Sigmoid colon (tissue), 3 donors: ENCODE results near the gene PLXNA4.

Experiments
- CTCF ChIP-seq, 4 experiments: fragments of 450-650 bp in 3 of 4; fragments of 200-600 bp in 1 of 4; IDR thresholded peaks; one replicate each; pipeline ENCODE4 v1.5.1; 2016 to 2019; ENCODE audit warnings: antibody characterized with exemption in 4 of 4, mild to moderate bottlenecking in 3 of 4, moderate library complexity in 2 of 4
- POLR2A ChIP-seq, 2 donors: fragments of 450-650 bp; IDR thresholded peaks; one replicate each; pipeline ENCODE4 v1.6.1; 2016; ENCODE audit warnings: antibody characterized with exemption in 2 of 2, mild to moderate bottlenecking in 2 of 2, moderate library complexity in 2 of 2

- TF ChIP-seq CTCF (IDR thresholded peaks at IDR 0.05) (no peak), POLR2A (IDR thresholded peaks at IDR 0.05) (no peak)
Observed at GRCh38 chr7:132269718-132270117, 306.6 kb downstream of the PLXNA4 start.
